GM19452 (cell line): ENCODE data around the gene JMJD4.

Source experiments
- ATAC-seq: cut with Tn5 transposase; IDR thresholded peaks from one replicate; pipeline ENCODE4 v1.9.1; 2021; ENCODE audit not compliant: unreplicated experiment

Gene JMJD4

DNA sequence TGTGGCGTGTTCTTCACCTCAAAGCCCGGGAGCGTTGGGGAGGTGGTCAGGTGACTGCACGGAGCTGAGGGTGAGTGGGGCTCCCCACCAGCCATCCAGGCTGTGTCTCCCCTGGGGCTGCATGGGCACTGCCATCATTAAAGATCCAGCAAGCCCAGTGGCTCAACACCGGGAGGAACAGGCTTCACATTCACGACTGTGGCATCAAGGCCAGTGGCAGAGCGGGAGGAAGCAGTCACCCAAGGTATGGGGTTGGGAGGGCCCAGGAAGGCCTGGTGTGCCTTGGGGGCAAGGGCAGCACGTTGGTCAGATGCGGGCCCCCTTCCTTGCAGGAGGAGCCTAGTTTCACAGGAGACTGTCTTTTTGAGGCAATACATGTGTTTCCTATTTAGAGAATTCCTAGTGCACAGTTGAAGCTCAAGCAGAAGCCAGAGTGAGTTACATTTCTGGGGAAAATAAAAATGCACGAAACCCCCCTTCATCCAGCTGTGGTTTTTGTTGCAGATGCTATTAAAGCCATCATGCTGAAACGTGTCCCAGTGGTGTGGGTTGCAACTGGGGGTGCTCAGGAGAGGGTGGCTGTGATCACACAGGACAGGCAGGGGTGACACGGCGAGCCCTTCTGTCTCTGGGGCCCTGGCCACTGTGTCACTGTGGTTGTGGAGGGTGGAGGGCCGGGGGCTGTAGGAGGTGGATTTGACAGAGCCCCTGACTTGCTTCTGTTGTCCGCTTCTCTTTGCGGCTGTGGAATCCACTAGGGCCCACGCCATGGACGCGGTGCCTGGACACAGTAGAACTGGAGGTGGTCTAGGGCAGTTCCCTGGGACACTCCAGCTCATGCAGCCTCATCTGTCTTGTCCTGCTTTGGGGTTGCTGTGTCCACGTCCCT is 34.2 kb upstream of the JMJD4 start:
- ATAC-seq, result no peak

DNA sequence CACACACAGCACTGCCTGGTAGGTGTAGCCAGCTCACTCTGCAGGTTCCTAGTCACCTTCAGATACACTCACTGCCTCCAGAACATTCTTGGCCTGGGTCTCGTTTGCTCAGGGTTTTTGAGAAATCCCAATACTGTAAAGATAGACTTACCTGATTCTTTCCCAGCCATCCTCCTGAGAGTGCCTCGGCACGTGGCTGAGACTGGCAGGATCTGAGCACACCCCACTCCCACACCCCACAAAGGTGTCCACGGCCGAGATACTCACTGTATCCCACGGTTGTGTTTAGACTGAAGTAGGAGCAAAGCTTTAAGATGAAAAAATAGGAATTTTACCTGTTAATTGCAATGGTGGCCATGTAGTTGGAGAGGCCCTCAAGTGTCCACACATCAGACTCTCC is 33.5 kb upstream of the JMJD4 start:
- no peak for ATAC-seq

DNA sequence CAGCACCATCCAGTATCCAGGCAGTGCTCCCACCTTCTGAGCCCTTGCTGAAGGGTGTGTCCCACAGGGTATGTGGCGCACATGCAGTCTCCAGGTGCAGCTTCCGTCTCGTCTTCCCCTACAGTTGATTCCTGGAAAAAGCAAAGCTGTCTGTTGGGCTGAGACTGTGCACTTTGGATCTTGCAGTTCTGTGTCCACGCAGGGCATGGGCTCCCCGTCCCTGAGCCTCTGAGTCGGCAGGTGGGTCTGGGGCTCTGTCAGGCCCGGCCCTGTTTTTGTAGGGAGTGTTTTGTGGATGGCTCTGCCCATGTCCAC is 33.0 kb upstream of the JMJD4 start:
- no peak for ATAC-seq

DNA sequence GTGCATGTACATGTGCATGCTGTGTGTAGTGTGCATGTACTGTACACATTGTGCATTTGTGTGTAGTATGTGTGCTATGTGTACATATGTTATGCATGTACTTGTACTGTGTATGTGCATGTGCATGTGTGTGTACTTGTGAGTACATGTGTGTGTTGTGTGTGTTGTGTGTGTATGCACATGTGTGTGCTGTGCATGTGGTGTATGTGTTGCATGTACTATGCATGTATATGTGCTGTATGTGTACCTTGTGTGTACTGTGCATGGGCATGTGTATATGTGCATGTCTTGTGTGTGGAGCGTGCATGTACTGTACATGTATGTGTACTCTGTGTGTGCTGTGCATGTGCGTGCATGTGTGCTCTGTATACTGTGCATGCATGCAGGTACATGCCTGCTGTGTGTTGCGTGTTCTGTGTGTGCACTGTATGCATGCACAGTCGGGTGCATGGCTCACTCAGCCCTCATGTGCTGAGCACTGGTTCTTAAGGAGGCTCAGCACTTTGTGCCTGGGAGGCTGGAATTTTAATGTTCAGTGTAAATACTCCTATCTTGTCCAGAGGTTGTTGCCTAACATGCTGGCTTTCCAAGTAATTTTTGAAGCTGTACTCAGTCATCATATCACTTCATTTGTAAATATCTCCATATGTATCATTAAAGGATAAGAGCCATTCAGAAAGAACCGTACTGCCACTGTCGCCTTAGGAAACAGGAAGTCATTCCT is 32.5 kb upstream of the JMJD4 start:
- no peak for ATAC-seq

DNA sequence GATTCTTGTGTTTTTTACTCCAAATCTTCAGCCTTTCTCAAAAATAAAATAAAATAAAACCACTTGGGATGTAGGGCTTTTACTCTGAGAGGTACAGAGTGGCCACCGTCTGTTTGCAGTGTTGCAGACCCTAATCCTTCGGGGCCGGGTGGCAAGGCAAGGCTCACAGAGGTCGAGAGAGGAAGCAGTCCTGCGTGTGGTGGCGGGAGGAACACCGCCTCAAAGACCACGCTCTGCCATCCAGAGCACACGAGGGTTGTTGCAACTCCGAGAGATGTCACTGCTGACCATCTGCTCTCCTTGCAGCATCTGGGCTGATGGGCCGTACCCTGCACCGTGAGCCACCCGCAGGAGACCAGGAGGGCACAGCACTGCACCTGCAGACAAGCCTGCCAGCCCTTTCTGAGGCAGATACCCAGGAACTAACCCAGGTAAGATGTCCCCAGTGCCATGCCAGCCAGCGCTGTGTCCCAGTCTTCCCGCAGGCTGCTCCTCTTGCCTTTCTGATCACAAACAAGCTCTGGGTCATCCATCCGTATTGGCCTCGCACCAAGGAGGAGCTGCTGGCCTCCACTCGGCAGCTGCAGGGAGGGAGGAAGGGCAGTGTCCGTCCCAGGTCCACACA is 31.7 kb upstream of the JMJD4 start:
- ATAC-seq, result no peak

DNA sequence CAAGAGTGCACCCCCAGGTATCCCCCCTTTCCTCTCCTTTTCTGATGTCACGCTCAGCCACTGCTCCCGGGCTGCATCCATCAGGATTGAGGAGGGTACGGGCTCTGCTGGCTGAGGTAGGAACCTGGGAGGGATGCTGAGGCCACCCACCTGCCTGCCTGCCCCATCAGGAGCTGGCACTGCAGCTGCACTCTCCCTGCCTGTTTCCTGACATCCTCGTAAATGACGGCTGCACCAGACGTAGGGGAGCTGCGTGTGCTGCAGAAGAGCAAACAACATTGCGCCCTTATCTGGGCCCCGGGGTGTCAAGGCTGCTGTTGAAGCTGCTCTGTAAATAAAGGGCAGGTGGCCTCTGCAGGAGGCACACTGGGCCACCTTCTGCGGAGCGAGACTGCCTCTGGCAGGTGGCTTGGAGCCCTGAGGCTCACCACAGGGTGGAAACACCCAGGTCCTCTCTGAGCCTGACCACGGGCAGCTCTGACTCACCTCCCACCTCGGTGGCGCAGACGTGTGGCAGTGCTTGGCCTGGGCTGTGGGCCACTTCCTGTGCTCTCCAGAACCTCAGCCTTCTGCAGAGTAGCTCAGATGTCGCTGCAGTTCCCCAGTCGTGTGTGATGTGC is 31.0 kb upstream of the JMJD4 start:
- ATAC-seq, result no peak

DNA sequence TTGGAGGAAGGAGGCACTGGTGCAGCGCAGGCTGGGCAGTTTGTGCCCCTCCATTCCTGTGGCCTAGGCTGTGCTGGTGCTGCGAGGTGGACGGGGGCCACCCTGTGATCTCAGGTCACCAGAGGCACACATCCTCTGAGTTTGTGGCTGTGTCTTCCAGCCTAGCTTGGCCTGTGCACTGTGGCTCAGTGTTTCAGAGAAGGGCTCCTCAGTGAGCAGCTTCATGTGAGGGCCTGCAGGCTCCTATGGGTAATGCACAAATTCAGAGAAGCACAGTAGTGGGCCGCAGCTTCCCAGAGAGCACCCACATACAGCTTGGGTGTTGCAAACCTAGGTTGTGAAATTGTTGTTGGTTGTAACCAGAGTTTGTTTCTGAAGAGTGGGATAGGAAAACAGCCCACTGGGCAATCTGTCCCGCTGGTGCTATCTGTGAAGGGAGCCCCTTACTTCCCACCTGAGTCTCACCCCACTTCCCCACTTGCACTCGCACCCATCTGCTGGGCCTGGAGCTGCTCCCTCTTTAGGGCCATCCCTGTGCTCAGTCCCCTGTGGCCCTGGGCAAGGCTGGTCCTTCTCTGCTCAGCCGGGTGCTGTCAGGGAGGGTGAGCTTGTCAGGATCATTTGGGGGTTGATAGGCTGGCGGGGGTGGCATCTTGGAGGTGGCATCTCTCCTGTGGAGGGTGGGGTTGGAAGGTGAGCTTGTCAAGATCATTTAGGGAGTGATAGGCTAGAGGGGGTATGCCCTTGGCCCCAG is 30.3 kb upstream of the JMJD4 start:
- ATAC-seq, result no peak

DNA sequence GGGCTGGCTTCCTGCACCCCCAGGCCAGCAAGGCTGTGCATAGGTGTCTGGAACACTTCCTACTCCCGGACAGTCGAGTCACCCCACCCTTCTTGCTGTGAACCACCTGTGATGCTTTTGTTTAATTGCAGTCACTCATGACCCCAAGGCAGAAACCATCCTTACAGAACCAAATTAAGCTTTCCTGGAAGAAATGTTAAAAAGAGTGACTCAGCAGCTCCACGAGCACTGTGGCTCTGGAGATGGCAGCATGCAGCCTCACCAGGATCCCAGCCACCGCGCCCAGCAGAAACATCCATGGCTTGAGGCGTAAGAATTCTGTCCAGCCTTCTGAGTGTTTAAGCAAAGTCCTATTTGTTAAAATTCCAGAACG is 28.9 kb upstream of the JMJD4 start:
- ATAC-seq, result no peak

DNA sequence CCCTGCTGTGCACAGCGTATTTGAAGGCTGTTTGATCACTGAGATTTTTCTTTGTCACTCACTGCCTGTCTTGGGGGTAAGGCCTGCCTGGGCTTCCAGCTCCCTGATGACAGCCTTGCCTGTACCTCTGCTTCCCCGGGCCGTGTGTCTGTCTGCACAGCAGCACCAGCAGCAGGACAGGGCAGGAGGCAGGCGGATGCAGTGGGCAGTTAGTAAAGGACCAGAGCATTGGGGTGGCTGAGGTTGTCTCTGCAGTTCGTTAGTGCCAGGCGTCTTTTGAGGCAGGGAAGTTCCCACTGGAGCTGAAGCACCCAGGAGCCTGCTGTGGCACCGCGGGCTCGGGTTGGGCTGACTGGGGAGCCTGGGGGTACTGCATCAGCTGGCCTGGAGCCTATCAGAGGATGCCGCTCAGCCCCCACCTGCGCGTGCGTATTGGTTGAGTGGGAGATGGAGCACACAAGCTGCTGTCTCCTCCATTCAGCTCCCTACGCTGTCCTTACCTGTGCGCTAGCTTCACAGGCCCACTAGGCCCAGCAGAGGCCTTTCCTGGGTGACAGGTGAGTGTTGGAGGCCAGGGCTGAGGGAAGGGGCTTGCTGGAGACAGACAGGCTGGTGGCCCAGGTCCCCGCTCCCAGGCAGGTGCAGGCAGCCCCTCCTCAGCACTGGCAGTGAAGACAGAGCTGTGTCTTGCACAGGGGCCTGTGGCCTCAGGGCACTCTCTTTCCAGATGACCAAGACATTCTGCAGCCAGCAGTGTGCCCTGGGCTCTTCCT is 28.3 kb upstream of the JMJD4 start:
- ATAC-seq, result no peak

DNA sequence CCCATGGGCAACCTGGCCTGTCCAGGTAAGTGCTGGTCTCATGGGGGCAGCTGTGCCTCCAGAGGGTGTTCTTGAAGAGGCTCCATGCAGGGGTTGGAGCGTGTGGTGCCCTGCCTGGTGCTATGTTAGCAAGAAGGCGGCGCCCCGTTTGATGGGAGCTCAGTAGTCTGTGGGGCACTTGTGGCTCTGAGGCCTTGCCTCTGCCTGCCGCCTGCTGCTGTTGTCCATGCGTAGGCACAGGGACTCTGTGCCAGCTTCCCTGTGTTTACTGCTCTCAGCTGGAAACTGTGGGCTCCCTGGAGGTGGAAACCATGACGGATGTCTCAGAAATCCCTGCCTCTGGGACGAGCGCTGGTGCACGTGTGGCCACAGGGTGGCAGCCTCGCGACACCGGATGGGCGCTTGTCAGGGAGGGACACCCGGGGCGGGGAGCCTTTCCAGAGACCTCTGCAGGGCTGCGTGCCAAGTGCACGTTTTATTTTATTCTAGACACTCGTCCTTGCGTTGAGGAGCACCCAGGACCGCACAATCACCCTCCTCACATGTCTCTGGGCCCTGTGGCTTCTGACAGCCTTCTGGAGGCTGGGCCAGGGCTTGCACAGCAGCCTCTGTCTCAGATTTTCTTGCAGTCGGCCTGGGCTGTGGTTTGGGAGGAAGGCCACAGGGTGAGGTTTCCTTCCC is 27.3 kb upstream of the JMJD4 start:
- ATAC-seq, result peak; percentile 77

DNA sequence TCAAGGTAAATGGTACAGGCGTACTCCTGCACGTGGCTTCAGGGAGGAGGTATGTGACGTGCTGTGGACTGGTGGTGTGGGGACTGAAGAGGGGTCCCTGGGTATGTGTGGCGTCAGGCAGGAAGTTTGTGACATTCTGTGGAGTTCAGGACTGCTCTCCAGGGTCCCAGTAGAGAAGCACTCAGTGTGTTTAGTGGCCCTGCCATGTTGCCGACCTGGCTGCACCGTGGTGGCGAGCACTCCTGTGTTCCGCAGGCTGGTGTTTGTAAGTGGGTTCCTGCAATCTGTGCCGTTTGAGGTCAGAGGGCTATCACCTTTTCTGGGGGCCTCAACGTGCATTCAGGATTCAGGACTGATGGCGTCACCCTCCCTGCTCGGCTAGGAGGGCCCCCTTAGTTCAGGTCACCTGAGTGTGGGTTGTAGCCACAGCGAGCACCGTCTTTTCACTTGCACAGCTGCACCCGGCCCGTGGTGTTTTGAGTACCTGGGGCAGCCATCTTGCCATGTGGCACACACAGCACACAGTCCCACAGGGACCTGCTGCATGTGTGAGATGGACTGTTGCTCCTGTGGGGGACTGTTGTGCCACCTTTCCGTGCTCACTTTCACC is 26.6 kb upstream of the JMJD4 start:
- no peak for ATAC-seq

DNA sequence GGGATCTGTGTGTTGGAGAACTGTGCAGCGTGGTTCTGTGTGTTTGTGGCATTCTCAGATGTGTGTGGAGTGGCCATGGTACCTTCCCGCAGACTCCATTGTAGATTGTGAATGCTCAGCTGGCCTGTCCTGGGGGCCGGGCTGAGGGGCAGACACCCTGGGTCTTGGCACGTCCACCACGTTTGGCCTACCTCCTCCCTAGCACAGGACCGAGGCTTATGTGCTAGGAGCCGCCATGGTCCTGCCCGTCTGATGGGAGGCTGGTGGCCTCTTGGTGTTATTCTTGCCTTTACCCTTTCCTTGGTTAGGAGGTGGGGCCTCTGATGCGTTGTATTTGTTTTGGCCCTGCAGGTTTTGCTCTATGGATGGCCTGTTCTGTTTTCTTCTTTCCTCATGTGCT is 25.3 kb upstream of the JMJD4 start:
- no peak for ATAC-seq

DNA sequence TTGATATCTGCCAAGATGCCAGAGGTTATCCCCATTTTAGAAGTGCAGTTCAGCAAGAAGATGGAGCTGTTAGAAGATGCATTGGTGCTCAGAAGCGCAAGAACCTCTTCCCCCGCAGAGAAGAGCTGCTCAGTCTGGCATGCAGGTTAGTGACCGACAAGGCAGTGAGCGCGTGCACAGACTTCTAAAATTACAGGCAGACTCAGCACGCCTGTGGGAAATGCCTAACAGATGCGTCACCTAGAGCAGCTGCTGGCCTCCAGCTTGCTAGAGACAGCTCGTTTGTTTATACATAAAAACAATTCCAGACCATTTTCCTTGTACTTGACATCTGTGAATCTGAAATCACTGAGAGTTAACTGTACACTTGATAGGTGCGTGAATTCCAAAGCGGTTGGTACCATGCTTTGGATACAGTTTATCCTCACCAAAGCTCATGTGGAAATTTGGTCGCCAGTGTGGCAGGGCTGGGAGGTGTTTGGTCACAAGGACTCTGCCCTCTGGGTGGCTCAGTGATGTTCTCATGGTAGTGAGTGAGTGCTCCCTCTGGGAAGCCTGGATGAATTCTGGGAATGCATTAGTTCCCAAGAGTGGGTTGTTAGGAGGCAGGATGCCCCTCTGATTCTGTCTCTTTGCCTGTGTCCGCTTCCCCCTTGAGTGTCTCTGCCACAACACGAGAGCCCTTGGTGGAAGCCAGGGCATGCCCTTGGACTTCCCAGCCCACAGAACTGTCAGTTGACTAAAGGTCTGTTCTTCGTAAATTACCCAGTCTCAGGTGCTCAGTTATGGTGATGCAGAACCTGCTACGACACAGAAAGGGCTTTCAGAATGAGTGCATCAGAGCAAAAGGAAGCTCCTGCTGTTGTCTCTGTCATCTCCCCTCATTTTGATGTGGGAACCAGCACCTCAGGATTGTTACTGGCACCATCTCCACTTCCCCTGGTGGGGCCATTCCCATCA is 24.5 kb upstream of the JMJD4 start:
- ATAC-seq, result no peak

DNA sequence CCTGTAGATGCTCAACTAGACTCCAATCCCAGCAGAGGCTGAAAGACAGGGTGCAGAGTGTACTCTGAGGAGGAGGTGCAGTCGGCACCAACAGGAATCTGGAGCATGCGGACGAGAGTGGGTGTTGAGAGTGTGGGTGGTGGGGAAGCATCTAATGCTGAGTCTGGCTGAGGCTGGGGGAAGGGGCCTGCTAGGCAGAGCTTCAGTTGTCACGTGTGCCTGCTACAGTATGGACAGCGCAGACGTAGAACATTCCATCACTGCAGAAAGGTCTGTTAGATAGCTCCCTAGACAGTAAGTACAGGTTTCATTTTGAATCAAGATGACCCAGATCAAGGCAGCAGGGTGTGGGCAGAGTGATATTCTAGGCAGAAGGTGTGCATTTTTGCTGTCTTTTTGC is 23.3 kb upstream of the JMJD4 start:
- ATAC-seq, result no peak

DNA sequence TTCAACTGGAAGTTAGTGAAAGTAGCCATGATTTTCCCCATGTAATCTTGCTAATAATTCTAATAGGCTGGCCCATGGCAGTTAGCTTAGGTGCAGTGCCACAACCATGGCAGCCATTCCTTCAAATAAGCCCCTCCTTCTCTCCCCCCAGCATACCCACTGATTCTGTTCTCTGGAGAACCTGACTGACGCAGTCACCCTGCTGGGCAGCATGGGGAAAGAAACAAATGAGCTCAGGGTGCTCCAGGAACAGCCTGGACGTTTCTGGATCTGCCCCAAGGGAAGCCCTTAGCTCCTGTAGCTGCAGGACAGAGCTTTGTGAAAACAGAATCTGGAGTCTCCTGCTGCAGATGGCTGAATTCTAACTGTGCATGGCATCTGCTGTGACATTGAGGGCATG is 22.7 kb upstream of the JMJD4 start:
- ATAC-seq, result no peak

DNA sequence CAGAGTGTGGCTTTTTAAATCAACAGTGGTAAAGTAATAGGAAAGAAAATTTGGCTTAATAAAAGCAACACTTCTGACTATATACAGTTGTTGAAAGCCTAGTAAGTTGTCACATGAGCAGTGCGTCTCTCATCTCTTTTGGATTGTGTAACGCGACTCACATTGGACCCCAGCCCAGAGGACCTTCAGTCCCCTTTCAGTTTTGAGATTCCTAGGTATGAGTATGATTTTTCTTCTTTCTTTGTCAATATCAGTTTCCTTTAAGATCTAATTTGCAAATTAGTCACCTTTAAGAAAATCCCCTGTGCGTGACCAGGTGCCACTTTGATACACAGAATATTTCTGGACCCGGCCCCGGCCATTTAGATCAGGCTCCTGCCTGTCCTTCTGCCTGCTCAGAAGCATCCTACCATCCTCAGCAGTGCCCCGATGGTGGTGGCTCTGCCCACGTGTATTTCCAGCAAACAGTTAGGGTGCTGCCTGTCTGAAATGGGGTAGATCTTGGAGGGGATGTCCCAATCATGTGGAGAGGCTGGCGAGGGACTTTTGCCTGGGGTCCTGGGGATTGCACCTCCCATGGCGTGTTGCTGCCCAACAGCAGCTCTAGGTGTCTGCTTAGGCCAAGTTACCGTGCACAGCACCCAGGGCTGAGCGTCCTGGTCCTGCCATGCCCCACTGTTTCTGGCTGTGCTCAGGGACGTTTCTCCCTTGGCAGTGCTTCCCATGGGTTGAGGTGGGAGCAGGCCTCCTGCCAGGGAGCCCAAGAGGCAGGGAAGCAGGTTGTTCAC is 21.3 kb upstream of the JMJD4 start:
- ATAC-seq, result no peak

DNA sequence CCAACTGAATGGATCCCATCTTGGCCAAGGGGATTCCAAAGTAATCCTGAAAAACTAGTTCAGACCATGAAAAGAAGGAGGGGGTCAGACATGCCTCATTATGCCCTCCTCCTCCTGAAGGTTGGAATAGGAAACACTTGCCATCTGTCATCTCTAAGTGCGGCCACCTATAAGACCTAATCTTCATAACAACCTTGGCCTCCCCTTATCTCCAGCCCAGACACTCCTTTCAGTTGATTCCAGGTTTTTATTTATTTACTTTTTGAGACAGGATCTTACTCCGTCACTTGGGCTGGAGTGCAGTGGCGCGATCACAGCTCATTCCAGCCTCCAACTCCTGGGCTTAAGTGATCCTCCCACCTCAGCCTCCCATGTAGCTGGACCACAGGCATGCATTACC is 19.9 kb upstream of the JMJD4 start:
- ATAC-seq, result no peak
